Right lung (tissue), 5 donors: ENCODE measurements around the gene MLIP. TPM values are rescaled to one million over a fixed set of nuclear protein-coding genes. Genes with fewer than 3 reads are reported as not detected.

Experiments used
- DNase-seq, 2 donors: peaks; one replicate each; pipeline ENCODE4 v3.0.0-alpha.2; 2013
- polyA plus RNA-seq, 5 donors: library from polyadenylated mRNA; unstranded; fragments of 120-200 nt; gene quantifications; one replicate each; pipeline versions ENCODE4 v1.2.1 to v1.2.3, GENCODE V29; 2013; ENCODE audit warnings: inconsistent platforms in 1 of 5, low replicate concordance in 1 of 5; ENCODE audit not compliant: insufficient read length in 5 of 5, insufficient read depth in 1 of 5

The MLIP gene
- polyA plus RNA-seq, 5 donors, result 0.14 to 1.8 (median 0.21) TPM

DNA sequence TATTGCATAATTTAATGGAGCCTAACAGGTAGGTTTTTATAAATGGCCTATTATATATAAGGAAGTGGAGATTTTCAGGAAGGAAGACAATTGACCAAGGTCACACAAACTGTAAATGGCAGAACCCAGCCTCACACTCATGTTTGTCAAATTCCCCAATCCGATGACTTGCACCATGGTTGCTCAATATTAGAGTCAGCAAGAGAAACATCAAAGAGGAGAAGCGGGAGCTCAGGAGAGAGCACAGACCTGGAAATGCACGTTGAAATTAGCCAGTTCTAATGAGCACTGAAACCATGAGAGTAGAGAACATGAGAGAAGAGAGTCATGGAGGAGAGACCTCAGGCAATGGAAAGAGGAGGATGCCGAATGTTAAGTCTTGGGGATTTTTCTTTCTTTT lies 13.5 kb upstream of the MLIP start:
- no peak for DNase-seq

DNA sequence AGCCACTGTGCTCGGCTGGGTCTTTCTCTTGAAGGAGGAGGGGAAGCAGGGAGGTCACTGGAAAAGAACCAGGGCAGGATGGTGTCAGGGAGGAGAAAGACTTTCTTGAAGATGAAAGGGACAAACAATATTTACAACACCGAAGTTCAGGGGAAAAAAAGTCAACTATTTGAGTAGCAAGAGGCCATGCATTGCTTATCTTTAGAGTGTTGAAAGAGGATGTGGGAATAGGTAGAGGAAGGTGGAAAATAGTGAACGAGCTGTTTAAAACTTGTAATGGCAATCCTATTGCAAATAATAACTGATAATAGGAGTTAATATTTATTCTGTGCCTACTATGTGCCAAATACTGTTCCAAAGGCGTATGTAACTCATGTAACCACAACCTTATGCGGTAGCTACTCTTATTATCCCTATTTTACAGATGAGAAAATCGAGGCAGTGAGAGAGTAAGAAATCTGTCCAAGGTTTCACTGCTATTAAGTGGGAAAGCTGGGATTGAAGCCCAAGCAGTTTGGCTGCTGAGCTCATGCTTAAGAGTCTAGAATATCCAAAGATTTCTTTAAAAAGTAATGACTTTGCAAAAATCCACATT lies 12.7 kb upstream of the MLIP start:
- no peak for DNase-seq

DNA sequence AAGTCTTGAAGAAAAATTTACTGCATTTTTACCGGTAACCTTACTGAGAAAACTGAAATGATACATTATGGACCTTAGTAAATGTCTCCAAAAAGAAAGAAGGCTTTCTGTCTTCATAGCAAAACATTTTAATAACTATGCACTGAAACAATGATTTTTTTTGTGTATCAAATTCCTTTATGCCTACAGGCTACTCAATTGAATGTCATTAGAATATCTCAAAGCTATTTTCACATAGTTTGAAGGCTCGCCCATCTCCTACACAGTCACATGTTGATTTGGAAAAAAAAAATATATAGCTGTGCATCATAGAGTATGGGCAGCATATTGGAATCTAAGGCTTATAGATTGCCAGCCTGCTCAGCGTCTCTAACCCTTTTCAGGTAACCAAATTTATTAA lies 12.0 kb upstream of the MLIP start:
- no peak for DNase-seq

DNA sequence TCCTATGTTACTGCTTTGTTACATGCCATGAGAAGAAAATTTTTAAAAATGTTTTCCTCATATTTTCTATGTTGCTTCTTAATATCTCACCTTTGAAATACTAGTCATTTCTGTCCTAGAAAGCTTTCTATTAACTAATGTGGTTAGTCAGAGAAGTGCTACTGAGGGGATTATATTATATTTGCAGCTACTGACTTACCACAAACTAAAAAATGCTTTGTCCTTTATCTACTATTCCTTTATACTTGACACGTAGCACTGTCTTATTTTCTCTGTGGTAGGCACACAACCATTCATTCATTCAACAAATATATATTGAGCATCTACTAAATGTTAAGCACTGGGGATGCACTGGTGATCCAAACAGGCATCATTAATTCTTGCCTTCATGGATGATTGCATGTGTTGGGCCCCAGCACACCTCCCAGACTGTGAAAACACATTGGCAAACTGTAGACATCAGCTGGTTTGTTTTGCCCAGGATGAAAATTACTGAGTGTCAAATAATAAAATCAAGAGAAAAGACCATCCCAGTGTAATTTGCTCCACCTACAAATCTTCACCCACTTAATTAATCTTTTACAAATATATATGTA lies 10.7 kb upstream of the MLIP start:
- no peak for DNase-seq

DNA sequence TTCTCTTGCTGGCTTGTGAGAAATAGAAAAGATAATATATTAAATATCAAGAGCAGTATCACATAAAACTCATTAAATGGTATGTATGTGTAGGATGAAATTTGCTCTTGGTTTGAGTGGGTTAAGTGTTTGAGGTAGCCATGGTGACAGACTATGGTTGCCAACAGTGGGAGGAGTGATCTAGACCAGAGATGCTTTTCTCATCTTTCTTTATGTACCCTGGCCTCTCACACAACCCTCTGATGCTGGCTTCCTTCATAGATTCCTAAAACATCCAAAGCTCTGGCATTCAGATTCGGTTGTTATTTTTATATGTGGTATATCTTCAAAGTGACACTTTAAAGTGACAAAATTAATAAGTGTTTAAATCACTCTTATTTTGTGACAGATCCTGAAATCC lies 9.0 kb upstream of the MLIP start:
- no peak for DNase-seq

DNA sequence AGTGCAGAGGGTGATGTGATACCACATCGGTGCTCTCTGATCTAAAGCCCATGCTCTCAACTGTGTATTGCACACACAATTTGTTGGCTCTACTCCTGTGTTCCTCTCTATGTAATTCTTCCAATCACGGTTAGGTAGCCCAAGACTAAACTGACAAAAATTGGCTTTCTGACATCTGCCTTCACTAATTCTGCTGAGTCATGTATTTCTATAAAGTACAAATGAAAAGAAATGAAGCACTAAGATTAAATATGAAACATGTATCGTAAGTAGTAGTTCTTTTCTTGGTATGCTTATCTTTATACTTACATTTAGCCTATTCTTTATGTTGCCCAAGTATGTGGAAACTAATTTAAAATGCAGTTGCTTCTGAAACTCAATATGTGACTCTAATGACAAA lies 7.7 kb upstream of the MLIP start:
- no peak for DNase-seq

DNA sequence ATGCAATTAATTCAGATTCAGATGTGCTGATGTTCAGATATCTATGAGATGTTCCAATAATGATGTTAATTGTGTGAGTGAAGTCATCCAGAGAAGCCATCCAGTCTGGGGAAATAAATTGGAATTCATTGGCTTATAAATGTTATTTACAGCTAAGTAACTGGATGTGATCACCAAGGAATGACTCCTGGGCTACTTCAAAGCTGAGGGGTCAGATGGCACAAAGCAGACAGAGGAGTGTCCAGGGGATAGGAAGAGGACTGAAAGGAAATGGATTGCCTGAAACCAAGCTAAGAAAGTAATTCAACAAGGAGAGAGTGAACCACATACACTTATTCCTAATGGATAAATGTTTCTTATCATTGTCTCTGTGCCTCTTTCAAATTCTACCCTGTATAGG lies 4.5 kb upstream of the MLIP start:
- DNase-seq, result no peak

DNA sequence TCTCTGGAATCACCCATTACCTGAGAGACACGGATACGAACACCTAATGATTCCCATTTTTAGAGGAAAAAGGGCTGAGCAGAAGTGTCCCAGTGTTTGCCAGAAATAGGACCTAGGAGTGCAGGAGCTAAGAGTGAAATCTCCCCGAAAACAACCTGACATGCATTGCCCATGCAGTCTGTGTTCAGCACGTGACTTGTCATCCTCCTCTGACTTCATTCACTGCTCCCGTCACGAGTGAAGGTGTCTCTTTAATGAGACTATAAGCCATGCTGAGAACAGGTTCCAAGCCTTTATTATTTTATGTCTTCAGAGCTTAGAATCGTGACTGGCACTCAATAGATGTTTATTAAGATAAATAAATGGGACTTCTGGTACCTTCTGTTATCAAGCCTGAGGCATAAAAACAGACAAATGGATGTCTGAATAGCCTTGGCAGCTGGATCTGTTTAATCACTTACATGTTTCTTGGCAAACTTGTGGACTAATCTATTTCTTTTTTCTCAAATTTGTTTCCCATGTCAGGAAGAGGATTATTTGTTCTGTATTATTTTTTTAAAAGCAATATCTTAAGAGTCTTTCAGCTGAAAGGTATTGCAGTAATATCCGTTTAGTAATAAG lies 3.7 kb upstream of the MLIP start:
- DNase-seq, result no peak

DNA sequence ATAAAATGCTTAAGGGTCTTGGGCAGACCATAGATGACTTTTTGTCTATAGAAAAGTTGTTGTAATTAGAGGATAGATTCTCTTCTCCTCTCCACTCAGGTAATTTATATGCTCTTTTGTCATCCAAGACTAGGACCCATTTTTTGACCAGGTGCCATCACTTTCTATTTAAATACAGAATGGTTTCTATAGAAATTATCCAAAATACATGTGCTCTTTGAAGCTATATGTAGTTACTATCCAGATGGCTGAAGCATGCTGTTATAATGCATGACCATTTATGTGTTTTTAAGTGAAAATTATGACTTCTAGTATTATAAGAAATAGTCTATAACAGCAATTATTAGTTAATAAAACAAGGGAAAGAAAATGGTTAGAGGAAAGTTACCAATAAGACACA lies 3.0 kb upstream of the MLIP start:
- DNase-seq, result no peak

DNA sequence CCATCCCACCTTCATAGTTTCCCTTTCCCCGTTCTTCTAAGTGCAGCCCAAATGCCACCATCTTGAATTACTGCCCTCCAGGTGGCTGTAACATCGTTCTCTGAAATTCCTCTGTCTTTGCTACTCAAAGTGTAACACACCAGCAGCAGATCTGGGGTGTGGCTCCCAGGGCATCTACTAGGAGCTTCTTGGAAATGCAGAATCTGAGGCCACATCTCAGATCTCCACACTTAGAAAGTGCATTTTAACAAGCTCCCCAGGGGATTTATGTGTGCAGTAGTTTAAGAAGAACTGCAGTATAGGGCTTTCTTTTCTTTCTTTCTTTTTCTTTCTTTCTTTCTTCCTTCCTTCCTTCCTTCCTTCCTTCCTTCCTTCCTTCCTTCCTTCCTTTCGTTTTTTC lies 1.7 kb upstream of the MLIP start:
- DNase-seq, result no peak

DNA sequence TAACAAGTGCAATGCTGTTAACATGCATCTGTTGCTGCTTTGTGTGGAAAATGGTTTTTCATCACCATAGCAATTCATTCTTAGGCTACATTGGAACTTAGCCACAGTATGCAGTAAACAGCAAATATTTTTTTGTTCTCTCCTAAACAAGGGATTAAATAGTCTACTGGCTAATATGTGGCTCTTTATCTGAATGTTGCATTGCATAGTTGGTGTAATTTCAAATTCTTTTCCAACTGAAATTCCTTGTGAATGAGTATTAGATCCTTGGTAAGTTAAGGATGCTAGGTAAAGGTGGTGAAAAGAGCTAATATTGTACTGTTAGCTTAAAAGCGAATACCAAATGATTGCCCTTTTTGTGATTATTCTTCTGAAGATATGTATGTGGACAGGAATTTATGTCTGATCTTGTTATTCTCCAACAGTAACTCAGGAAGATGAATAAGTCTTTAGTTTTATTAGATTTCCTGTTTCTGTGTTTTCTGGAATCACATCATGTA lies 958 bp downstream of the MLIP start:
- DNase-seq, result no peak

DNA sequence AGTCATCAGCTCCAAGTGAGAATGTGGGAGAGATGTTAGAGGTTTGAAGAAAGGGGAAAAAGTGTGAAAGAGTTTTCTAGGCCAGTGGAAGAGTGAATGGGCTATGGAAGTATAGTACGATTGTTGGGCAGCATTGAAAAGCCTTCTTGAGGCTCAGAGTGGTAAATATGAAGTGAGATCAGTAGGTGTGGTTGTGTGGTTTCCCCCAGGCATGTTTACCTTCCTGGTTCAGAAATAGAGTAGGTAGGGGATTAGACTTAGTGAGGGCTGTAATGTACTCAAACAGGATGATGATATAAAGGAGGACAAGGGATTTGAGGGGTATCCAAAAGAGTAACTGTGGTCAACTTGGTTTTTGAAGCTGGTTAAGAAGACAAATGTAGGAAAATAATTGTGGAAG lies 3.7 kb downstream of the MLIP start:
- DNase-seq, result no peak

DNA sequence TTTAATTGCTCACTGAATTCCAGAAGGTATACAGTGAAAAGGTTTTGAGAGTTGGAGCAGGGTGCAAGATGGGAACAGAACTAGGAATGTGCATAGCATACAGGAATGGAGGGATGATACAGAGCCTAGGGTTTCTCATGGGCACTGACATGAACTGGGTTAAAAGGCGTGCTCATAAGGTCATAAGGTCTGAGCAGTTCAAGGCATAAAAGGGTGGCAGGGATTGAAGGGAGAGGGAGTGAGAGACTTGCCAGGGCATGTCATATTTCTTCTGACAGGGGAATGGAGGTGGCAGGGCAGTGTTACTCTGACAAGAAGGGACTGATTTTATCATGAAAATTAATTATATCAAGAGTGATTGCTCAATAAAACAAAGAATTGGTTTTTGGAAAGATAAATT lies 4.7 kb downstream of the MLIP start:
- no peak for DNase-seq

DNA sequence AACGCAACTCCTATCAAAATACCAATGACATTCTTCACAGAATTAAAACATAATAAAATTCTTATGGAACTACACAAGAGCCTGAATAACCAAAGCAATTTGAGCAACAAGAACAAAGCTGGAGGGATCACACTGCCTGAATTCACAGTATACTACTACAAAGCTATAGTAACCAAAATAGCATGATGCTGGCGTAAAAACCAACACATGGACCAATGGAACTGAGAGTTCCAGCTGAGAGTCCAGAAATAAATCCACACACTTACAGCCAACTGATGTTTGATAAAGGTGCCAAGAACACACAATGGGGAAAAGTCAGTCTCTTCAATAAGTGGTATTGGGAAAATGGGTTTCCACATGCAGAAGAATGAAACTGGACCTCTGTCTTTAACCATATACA lies 6.9 kb downstream of the MLIP start:
- no peak for DNase-seq

DNA sequence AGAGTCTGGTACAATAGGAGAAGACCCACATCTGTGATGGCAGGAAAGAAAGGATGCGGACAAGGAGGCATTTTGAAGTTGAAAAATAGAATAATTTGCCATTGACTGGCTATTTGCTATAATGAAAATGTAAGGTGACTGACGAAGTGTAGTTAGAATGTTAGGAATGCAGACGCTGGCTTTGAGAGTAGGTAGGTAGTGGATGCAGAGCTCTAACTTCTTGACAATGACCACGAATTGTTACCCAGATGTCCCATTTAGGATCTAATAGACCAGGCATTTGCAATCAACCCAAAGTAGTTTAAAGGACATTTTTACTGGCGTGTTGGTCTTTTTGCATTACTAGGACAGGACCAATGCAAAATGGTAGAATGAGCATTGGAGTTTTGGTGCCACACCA lies 14.2 kb downstream of the MLIP start:
- no peak for DNase-seq

DNA sequence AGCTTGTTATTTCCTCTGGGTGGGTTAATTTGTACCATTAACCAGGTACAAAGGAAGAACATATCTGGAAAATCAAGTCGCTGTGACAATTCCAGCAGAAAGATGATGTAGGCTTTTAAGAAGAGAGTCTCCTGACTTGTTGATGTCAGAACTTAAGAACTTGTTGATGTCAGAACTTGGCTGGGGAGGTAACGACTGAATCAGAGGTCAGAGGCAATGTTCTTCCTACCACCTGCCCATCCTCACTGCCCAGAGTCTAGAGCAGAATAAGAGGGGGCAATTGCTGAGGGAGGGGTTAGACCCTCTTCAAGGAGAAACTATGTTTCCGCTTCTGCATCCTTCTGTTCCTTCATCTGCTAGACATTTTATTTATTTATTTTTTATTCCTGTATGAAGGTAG lies 18.9 kb downstream of the MLIP start:
- no peak for DNase-seq

DNA sequence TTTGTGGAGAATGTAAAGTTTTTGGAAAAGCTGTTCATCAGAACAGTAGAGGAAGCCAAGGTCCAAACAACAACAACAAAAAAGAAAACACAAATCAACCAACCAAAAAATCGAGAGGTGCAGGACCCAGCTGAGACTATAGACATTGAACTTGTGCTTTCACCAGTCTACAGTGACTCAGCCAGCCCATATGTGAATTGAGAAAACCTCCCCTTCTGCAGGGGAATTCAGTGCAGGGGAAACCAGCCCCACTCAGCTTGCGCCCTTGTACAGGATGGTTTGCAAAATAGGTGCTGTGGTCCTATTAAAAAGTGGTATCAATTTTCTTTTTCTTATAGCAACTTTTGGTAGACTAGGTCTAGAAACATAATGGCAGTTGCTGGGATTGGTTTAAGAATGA lies 21.3 kb downstream of the MLIP start:
- no peak for DNase-seq

DNA sequence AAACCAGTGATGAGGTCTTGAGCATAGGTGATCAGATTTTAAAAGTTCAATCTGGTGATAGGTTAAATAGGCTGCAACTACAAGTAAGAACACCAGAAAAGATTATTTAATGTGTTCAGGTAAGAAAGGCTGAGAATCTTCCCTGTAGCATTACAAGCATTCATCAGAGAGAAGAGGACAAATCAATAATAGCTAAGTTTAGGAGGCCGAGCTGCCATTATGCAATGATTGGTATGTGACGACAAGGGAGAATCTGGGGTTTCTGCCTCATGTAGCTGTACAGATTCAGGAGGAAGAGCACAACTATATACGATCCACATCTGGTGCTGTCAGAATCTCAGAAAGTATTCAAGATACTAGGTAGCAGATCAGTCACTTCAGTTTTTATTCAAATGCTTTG lies 21.9 kb downstream of the MLIP start:
- DNase-seq, result no peak

DNA sequence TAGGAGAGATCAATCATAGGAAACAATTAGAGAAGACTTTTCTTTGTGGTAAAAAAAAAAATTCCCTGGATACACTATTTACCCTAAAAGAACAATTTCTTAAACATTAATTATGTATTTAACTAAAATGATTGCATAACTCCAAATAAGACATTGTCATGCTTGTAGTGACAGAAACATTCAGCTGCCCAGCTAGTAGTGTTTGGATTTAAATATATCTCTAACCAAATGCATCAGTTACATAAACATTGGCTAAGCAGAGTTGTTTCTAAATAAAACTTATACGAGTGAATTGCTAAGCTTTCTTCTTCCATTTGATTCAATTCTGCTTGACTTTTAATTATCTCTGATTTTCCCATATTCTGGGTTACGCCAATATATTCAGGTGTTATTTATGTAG lies 23.7 kb downstream of the MLIP start:
- DNase-seq, result peak in 1 of 2 donors; percentile 2

DNA sequence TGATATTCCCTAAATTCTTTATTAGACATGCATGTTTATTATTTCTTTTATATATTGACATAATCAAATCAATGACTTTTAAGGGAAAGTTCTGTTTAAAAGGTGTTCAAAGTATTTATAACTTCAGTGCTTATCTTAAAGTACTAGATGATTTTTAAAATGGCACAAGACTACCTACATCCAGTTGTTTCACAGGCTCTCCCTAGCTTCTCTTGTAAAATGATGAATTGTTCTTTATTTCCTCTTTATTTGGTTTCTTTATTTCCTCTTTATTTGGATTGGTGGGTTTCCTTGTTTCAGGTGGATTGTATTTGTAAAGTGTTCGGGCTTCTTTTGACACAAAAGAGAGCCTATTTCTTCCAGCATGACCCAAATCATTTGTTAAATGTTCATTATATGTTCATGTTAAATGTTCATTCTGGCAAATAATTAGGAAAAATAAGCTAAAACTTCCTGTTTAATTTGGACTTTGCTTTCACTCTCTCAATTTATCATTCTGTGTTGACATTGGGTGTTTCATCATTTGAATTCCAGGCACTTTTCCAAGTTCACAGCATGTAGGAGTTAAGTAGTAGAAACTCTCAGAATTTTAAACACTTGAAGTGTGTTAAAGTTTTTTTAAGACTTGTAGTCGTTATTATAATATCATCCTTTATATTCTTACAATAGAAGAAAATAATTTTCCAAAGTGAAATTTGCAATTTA lies 24.6 kb downstream of the MLIP start:
- DNase-seq, result peak; percentile 10 to 16

DNA sequence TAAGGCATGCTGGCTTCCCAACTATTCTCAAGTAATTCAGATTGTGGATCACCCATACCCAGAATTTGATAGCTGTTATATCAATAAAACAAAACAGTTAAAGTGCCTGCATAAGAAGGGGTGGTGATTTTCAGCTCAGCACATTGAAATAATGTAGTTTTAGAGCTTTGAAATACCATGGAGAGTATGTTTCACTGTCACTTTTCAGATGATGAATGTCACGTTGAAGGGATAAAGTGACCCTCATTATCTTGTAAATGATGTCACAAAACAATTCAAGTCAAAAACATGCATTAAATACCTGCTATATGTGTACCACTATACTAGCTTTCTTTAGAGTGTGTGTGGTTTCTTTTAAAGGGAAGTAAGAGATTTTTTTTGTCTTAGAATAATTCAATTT lies 27.6 kb downstream of the MLIP start:
- no peak for DNase-seq

DNA sequence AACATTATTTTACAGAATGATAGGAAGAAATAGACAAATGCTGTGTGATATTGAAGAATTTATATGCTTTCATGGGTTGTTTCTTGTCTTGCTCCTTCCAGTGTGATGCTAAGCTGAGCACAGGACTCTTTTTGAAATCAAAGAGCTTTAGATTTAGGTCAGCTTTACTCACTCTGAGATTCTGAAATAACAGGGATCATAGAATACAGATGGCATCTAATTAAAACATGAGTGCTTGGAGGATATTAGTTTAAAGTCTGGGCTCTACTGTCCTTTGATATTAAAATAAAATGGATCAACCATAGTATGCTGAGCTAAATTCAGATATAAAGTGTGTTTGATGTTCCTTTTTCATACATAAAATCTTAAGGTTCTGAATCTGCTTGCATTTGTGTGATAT lies 29.6 kb downstream of the MLIP start:
- DNase-seq, result no peak

DNA sequence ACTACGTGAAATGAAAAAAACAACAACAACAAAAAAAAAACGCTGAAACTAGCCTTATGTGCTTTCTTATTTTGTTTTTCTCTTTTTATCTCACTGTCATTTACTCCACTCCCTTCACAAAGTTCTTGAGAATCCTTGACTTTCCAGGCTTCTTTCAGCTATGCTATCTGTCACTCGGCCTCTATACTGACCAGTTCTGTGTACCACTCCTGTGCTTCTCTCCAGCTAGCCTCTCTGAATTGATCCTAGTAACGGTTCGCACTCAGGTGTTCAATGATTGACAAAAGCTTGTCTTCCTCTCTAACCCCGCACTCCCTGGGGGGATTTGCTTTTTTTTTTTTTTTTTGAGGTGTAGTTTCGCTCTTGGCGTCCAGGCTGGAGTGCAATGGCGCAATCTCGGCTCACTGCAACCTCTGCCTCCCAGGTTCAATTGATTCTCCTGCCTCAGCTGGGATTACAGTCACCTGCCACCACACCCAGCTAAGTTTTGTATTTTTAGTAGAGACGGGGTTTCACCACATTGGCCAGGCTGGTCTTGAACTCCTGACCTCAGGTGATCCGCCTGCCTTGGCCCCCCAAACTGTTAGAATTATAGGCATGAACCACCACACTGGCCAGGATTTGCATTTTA lies 31.8 kb downstream of the MLIP start:
- no peak for DNase-seq
